GM12875 (cell line): Measurements from ENCODE around the gene GALNT12.
A peak's percentile ranks its signal among the peaks of the same experiment; 100 is the strongest.

Source experiments
- H3K4me3 ChIP-seq: one replicate; pipeline ENCODE4 v1.5.1; 2011; ENCODE audit warnings: low read depth, low read length, control low read depth
- TF ChIP-seq, protein P1 (sequence below): IDR thresholded peaks from 2 replicates; pipeline ENCODE4 v1.5.1; 2011; ENCODE audit warnings: low read depth, mild to moderate bottlenecking, control low read depth, inconsistent platforms, low read length, moderate library complexity, borderline replicate concordance; ENCODE audit not compliant: insufficient read depth

GALNT12 gene

DNA sequence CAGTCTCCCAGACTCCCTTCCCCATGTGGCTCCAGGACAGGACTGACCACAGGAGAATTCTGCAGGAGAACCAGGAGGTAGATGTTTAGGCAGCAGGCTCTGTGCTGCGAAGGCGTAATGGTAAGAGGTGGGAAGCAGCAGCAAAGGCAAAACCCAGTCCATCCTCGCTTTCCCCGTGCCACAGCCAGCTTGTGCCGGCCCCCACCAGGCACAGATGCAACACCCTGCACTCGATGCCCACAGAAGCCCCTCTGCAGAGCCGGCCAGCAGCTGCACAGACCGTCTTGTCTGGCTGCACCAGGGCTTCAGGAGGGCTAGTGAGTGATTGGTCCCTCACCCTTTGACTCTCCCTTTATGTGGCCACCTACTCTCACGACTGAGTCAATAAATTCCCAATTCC lies 39.1 kb upstream of the GALNT12 start:
- H3K4me3 ChIP-seq, result no peak overlapping the region
- TF ChIP-seq, protein P1, sequence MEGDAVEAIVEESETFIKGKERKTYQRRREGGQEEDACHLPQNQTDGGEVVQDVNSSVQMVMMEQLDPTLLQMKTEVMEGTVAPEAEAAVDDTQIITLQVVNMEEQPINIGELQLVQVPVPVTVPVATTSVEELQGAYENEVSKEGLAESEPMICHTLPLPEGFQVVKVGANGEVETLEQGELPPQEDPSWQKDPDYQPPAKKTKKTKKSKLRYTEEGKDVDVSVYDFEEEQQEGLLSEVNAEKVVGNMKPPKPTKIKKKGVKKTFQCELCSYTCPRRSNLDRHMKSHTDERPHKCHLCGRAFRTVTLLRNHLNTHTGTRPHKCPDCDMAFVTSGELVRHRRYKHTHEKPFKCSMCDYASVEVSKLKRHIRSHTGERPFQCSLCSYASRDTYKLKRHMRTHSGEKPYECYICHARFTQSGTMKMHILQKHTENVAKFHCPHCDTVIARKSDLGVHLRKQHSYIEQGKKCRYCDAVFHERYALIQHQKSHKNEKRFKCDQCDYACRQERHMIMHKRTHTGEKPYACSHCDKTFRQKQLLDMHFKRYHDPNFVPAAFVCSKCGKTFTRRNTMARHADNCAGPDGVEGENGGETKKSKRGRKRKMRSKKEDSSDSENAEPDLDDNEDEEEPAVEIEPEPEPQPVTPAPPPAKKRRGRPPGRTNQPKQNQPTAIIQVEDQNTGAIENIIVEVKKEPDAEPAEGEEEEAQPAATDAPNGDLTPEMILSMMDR, result no peak

DNA sequence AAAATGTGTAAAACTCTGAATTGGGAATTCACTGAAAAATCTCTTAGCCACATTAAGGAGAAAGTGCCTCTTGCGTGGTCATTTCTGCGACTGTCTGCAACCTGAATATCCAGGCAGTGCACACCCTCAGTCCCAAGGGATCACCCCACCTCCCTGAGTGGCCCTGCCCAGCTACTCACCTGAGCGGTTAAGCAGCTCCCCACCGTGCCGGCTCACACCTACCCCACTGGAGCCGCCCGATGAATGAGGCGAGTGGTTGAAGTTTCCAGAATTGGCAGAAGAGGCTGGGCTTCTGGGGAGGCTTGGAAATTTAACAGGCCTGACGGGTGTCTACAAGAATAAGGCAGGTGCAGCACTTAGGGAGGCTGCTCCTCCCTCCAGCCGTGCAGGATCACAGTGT lies 36.8 kb upstream of the GALNT12 start:
- TF ChIP-seq, protein P1, result no peak

DNA sequence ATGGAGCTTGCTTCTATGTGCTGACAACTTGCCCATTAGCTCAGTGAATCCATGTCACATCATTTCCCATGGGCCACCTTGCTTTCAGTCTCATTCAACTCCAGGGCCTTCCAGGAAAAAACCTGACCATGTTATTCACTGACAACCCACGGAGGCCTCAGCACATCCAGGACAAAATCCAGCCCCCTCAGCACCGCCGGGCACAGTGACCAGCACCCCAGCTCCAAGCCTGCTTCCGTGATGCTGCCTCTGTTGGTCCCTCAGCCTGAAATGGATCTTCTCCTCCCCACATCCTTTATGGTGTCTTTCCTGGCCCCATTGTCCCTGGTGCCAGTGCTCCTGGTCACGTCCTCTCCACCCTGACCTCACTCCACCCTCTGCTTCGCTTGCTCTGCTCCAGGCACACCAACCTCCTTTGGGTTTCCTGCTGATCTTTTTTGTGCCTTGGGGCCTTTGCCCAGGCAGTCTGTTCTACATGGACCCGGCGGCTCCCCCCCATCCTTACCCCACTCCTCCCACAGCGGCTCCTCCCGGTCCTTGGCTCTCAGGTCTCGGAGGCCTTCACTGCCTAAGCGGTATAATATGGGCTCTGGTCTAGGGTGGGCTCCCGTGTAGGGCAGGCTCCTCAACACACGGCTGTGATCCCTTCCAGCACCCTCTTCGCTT lies 36.1 kb upstream of the GALNT12 start:
- H3K4me3 ChIP-seq, result no peak overlapping the region
- TF ChIP-seq, protein P1, result no peak

More for the DNA sequence above, 36.8 kb upstream of the GALNT12 start:
- H3K4me3 ChIP-seq, result no peak overlapping the region

DNA sequence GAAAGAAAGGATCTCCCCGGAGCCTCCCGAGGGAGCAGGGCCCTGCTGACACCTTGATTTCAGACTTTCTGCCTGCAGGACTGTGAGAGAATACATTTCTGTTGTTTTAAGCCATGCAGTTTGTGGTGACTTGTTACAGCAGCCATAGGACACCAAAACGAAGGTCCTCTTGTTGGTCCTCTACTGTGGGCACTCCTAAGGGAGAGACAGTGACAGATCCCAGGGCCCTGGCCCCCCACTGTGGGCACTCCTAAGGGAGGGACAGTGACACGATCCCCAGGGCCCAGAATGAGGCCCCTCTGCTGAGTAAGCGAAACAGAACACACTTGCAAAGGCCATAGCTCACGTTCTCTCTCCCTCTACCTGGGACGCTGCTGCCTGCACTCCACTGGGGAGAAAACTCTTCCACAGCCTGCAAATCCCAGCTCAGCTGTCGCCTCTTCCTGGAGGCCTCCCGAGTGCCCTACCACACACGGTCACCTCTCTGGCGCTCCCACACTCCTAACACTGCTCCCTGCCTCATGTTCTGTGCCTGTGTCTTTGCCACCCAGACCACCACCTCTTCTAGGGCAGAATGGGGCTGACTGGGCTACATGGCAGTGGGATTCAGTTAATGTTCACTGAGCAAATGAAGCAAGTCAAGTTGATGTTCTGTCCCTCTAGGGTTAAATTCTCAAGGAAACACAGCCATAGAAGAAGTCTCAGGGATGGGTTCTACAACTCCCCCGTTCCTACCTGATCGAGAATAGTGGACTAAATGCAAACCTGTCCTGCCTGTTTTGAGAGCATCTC lies 34.9 kb upstream of the GALNT12 start:
- TF ChIP-seq, protein P1, result no peak
- H3K4me3 ChIP-seq, result no peak overlapping the region

DNA sequence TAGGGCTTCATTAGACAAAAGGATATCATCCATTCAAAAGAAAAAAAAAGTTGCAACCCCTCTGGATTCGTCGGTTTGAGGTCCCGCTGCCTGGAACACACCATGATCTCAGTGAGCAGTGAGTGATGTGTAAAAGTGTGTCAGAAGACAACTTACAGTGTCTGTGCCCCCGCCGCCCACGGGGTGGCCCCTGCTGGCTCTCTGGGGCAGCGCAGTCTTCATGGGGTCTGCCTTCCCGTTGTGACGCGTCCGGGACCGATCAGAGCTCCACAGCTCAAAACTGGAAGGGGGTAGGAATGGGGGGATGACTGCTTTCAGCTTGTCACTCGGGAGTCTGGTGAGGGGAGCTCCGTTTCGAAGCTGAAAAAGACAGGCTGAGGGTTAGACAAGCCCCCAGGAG lies 33.7 kb upstream of the GALNT12 start:
- TF ChIP-seq, protein P1, result no peak
- H3K4me3 ChIP-seq, result no peak overlapping the region

DNA sequence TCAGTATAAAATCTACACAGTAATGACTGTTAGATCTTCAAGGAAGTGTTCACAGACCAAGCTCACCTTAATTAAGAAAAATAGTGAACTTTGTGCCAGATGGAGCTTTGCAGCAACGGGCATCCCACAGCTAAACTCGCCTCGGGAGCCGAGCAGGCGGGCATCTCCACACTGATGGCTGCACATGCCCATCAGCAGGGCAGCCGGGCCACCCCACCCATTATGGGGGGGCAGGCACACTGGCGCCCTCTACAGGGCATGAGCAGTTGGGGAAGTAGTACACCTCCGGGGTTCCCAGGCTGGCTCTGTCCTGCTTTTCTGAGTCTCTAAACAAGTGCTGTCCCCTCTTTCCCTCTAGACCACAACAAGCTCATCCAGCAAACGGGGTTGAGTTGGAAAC lies 32.7 kb upstream of the GALNT12 start:
- TF ChIP-seq, protein P1, result peak; percentile 58

More for the DNA sequence above, 32.7 kb upstream of the GALNT12 start:
- no peak overlapping the region for H3K4me3 ChIP-seq
